Activated CD4-positive, alpha-beta T cell treated with anti-CD3 and anti-CD28 coated beads for 1 hour (primary cell): Measurements from ENCODE around the gene NIBAN1.
"Not testable (repeated sequence)": the region's sequence is repeated elsewhere in the genome, so short reads cannot be mapped to it uniquely, and the experiment has no call there.

Source experiments
- DNase-seq: peaks from one replicate; pipeline ENCODE4 v3.0.0-alpha.2; 2020

Gene NIBAN1, protein sequence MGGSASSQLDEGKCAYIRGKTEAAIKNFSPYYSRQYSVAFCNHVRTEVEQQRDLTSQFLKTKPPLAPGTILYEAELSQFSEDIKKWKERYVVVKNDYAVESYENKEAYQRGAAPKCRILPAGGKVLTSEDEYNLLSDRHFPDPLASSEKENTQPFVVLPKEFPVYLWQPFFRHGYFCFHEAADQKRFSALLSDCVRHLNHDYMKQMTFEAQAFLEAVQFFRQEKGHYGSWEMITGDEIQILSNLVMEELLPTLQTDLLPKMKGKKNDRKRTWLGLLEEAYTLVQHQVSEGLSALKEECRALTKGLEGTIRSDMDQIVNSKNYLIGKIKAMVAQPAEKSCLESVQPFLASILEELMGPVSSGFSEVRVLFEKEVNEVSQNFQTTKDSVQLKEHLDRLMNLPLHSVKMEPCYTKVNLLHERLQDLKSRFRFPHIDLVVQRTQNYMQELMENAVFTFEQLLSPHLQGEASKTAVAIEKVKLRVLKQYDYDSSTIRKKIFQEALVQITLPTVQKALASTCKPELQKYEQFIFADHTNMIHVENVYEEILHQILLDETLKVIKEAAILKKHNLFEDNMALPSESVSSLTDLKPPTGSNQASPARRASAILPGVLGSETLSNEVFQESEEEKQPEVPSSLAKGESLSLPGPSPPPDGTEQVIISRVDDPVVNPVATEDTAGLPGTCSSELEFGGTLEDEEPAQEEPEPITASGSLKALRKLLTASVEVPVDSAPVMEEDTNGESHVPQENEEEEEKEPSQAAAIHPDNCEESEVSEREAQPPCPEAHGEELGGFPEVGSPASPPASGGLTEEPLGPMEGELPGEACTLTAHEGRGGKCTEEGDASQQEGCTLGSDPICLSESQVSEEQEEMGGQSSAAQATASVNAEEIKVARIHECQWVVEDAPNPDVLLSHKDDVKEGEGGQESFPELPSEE

DNA sequence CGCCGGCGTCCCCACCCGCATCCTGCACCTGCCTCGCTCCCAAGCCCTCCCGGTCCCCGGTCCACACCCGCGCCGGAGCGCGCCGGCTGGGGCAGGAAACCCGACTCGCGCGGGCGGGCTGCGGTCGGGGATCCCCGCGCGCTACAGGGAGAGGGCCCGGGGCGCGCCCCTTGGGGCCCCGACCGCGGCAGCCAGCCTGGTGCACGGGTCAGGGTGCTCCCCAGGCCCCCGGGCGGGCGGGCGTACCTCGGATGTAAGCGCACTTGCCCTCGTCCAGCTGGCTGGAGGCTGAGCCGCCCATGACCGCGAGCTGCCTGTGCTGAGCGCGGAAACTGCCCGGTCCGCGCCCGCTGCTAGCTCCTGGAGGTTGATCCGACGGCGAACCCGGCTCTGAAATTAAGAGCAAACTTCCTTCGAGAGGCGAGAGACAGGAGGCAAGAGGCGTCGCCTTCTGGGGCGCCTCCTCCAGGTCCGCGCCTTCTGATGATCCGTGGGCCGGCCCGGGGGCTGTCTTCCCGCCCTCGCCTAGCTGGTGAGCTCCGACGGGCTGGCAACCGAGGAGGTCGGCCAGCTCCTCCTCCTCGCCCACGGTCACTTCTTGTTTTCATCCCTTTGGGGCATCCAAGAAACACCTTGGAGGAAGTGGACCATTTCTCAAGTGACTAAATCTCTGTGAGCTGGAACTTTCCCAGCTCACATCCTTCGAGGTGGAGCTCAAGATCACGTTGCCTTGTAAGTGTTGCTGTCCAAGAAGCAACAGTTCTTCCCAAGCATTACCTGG lies at the start of gene NIBAN1:
NIBAN1 (minus strand) TSS at position 453 of the 781 bp plus-strand sequence; CDS start at position 301, 152 bp downstream.
- peak; percentile 26 for DNase-seq

DNA sequence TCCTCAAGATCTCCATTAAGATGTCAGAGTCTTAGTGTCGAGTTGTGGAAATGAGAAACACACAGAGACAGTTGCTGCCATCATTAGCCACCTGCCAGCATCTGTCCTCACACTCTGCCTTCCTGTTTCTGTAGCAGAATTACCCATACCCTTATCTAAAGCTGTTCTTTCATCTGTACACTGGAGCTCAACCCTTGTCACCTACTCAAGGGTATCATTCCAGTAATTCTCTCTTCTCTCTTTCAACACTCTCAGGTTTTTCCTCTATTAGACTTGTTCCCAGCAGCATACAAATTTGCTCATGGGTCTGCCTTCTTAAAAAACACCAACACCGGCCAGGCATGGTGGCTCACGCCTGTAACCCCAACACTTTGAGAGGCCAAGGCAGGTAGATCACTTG lies 43.7 kb upstream of the NIBAN1 start:
- no peak for DNase-seq

DNA sequence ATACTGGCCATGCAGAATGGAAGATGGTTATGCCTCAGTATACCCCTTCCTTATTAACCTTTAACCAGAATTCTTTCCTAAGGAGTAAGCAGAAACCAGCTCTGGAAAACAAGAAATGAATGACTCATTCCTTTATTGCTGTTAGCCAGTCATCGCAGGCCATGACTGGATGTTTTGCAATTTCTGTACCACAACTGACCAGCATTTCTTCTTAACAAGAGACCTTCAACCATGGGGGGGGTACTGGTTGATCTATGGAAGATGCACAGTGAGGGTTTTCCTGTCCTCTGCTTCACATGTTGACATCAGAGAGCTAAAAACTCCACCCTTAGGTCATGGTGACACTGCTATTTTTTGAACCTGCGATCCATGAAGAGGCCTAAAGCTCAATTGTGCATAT lies 43.0 kb upstream of the NIBAN1 start:
- no peak for DNase-seq

DNA sequence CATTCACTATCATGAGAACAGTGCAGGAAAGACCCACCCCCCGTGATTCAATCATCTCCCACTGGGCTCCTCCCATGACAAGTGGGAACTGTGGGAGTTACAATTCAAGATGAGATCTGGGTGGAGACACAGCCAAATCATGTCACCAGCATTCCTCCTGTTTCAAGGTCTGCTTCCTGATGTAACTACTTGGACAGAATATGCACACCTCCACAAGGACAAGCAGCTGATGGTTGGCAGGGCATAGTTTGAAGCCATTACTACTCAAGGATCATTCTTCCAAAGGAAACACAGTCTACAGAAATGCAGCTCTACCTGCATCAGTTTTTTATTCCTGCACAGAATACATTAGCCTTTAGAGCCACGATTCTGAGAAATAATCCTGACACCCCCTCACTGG lies 42.6 kb upstream of the NIBAN1 start:
- DNase-seq: no peak

DNA sequence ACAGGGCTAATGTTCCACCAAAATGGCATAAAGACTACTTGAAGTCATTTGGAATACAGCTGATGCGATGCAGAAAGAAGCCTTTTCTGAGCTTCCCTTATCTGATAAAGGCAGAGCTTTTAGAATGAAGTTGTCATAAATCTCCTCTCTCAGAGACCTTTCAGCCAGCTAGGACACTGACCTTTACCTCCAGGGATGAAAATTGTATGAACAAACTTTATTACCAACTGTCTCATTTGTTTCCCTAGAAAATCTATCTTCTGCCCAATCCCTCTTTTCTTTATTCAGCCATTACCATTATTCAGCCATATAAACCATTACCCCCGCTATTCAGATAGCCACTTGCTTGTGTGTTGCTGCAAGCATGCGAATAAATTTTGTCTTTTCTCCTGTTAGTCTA lies 41.3 kb upstream of the NIBAN1 start:
- no peak for DNase-seq

DNA sequence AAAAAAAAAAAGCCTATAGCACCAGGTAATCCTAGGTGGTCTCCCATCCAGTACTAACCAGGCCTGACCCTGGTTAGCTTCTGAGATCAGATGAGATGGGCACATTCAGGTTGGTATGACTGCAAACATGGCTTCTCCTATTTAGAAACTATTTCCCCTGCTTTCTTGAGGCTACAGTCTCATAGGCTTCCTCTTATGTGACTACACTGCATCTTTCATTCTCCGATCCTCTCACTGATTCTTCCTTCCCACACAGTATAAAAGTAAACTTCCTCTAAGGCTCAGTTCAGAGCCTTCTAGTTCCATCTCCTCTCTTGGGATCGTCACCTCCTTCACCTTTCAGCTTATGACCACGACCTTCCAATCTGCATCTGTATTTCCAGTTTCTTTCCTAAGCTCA lies 40.6 kb upstream of the NIBAN1 start:
- no peak for DNase-seq

DNA sequence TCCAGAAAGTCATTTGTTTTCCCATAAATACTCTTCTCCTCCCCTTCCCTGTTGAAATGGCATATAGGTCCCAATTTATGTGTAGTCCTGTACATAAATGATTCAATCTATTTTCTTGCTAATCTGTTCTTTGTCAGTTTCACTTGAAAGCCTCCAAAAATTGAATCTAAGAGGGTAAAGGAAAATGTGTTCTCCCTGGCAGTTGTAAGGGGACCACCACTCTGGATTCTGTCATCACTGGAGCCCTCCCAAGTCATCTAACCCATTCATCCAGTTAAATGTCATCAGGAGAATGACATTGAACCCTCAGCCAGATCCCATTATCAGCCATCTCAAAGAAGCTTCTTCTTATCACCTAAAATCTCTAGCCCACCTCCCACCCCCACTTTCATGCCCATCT lies 36.1 kb upstream of the NIBAN1 start:
- DNase-seq: no peak

DNA sequence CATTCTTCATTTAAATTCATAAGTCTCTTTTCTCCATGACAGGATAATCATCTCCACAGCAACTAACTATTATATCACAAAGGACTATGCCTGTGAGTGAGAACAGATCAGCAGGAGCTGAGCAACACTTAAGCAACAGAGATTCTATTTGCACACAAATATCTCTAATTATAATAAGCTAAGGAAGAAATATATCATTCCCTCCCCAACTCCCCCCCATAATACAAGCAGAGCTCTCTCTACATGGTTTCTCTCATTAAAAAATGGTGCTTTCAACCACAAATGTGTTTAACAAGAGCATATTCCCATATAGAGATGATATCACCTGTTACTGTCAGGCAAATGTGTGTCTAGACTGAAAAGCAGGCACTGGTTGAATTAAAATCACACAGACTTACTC lies 34.5 kb upstream of the NIBAN1 start:
- DNase-seq: no peak

DNA sequence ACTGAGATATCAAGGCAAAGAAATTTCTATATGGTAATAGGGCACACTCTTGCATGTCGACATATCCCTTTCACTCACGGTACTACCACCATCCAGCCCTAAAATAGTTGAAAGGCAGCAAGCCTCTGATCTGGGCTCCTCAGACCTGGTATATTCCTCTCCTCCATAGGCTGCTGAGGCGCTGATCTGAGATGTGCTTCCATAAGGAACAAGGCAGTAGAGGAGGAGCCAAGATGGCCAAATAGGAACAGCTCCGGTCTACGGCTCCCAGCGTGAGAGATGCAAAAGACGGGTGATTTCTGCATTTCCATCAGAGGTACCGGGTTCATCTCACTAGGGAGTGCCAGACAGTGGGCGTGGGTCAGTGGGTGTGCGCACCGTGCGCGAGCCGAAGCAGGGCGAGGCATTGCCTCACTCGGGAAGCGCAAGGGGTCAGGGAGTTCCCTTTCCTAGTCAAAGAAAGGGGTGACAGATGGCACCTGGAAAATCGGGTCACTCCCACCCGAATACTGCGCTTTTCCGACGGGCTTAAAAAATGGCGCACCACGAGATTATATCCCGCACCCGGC lies 27.1 kb upstream of the NIBAN1 start:
- DNase-seq: not testable (repeated sequence)

DNA sequence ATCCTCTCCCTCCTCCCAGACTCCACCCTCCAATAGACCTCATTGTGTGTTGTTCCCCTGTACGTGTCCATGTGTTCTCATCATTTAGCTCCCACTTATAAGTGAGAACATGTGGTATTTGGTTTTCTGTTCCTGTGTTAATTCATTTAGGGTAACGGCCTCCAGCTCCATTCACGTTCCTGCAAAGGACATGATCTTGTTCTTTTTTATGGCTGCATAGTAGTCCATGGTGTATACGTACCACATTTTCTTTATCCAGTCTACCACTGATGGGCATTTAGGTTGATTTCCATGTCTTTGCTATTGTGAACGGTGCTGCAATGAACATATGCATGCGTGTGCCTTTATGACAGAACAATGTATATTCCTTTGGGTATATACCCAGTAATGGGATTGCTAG lies 25.7 kb upstream of the NIBAN1 start:
- DNase-seq: not testable (repeated sequence)

DNA sequence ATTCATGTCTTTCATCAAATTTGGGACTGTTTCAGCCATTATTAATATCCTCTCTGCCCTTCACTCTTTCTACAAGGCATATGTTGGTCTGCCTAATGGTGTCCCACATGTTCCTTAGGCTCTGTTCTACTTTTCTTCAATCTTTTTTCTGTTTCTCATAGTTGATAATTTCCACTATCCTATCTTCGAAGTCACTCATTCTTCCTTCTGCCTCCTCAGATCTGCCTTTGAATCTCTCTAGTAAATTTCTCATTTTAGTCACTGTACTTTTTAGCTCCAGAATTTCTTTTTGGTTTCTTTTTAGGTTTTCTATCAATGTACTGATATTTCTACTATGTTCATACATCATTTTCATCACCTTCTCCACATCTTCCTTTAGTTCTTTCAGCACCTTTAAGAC lies 20.0 kb upstream of the NIBAN1 start:
- DNase-seq: no peak

DNA sequence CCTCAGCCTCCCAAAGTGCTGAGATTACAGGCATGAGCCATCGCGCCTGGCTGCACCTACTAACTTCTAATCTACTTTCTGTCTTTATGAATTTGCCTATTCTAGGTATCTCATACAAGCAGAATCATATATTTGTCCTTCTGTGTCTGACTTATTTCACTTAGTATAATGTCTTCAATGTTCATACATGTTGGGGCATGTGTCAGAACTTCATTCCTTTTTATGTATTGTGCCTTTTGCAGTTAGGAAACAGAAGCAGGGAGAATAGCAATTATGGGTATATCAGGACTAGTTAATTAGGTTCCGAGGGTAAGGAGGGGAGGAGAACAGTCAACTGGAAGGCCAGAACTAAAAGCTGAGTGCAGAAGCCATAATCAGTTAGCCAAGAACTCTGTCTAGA lies 18.0 kb upstream of the NIBAN1 start:
- DNase-seq: no peak

DNA sequence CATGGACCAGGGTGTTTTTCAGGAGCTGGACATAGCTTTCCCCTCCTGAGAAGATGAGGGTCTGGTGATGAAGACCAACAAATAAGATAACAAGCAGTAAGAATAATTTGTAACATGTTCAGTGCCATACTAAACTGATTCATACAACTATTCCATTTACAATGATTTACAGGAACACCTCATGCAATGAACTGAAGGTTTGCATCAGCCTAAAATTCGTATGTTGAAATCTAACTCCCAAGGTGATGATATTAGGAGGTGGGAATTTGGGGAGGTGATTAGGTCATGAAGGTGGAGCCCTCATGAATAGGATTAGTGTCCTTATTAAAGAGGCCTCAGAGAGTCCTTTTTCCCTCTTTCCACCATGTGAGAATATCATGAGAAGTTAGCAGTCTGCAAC lies 15.9 kb upstream of the NIBAN1 start:
- no peak for DNase-seq

DNA sequence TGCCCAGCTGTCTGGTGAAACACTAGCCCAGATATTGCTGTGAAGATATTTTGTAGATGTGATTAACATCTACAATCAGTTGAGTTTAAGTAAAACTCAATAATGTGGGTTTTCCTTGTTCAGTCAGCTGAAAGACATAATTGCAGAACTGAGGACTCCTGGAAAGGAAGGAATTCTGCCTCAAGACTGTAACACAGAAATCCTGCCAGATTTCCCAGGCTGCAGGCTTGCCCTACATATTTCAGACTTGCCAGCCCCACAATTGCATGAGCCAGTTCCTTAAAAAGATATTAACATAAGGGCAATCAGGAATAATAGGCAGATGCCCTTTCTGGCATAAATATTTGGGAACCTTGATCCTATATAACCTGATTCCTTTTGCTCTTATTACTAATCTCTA lies 14.2 kb upstream of the NIBAN1 start:
- no peak for DNase-seq

DNA sequence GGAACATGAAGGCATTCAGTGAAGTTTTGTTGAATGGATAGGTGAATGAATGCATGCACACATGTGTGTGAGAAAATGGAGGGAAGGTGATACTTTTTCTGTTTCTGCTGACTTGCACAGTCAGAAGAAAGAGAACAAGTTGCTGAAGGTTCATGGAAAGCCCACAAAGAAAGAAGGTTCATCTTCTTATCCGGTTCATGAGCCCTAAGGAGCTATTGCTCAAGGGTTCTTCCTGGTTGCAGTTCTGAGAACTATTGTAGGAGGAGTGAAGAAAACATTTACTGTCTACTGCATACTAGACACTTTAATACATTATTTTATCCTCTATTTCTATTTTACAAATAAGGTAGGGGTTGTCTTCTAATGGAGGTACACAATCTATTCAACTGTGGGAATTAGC lies 13.4 kb upstream of the NIBAN1 start:
- no peak for DNase-seq

DNA sequence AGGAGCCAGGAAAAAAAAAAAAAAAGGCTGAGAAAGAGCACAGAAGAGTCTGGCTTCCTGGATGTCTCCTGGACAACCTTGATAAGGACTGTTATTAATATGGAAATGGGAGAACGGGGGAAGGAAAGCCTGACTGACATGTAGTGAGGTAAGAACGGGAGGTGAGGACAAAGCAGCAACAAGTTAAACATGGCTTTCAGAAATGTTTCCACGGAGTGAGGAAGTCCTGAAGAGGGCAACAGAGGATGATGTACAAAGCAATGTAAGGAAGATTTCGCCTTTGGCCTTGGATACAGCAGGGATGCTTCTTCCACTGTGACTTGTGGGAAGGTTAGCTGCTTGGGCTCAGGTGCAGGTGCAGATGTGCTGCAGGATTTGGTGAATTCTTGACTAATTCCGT lies 11.9 kb upstream of the NIBAN1 start:
- no peak for DNase-seq

DNA sequence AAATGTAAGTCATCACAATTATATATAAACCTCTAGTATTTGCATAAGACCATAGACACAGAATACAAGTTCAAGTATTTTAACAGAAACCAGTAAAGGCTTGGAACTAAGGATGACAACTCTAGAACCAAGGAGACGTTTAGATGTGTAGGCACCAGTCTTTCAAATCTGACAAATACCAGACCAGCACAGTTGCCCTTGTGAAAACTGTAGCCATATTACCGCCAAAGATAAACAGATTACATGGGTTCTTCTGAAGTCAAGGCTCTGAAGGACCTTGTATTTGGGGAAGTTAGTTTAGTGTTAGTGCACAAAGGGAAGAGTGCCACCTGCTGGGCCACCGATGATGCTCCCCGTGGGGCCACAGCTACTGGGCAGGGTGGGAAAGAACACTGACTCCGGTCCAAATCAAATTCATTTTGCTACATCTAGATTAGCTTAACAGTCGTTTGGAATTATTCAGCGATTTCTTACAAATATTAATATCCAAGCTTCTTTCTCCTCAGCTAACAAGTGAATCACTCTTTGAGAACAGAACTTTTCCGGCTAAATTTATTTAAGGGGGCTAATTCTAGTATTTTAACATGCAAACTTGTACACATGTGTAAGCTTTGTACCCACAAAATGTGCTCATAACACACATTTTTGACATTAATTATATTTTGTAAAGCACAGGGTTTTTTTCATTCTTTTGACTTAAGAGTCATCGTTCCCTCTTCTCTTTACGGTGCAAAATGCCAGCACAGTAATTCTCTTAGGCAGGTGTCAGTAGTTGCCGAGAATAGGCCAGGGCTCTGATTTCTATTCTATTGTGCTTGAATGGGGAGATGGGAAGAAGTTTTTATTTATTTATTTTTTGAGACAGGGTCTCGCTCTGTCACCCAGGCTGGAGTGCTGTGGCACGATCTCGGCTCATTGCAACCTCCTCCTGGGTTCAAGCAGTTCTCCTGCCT lies 8.0 kb upstream of the NIBAN1 start:
- peak; percentile 61 for DNase-seq

DNA sequence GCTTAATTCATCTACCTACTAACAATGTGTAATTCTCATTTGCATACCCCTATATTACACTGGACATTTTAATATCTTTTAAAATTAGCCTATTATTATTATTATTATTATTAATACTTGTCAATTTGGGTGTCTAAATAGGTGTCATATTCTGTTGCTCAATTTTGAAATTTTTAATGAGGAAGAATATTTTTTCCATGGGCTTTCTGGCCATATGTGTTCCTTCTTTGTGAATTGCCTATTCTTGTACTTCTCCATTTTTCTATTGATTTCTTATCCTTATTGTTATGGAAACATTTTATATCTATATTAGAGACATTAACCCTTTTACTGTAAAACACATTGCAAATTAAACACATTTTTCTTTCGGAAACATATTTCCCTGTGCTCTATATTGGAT lies 6.4 kb upstream of the NIBAN1 start:
- no peak for DNase-seq

DNA sequence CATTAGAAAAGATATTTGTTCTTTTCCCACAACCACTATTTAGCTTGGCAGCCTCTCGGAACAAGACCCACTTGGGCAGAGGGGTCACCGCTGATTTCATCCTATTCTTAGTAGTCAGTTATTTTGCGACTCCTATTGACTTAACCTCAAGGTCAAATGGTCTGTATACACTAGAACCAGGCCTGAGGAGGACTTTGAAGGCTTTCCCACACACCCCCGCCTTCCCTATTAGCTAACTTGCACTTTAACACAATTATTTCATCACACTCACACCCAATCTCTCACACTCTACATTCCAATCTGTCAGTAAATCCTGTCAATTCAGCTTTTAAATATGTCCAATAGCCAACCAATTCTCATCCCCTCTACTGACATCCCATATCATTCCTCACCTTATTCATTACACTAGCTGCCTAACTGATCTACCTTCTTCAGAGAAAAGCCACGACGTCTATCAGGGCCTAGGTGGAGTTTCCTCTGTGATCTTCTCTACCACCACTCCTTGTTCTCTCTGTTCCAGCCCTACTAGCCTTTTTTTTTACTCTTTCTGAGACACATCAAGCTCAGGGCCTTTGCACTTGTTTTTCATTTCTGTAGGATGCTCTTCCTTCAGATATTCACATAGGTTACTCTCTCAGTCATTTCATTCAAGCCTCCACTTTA lies 1.0 kb upstream of the NIBAN1 start:
- DNase-seq: no peak

DNA sequence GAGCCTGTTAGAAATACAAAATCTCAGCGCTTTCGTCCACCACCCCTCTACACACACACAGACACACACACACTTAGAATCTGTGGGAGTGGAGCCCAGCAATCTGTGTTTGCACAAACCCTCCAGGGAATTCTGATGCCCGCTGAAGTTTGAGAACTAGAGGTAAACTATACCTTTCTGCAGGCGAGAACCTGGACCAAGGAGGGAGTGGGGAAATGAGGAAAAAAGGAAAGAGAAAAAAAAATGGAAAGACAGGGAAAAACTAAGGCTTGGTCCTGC lies 468 bp upstream of the NIBAN1 start:
- DNase-seq: no peak

DNA sequence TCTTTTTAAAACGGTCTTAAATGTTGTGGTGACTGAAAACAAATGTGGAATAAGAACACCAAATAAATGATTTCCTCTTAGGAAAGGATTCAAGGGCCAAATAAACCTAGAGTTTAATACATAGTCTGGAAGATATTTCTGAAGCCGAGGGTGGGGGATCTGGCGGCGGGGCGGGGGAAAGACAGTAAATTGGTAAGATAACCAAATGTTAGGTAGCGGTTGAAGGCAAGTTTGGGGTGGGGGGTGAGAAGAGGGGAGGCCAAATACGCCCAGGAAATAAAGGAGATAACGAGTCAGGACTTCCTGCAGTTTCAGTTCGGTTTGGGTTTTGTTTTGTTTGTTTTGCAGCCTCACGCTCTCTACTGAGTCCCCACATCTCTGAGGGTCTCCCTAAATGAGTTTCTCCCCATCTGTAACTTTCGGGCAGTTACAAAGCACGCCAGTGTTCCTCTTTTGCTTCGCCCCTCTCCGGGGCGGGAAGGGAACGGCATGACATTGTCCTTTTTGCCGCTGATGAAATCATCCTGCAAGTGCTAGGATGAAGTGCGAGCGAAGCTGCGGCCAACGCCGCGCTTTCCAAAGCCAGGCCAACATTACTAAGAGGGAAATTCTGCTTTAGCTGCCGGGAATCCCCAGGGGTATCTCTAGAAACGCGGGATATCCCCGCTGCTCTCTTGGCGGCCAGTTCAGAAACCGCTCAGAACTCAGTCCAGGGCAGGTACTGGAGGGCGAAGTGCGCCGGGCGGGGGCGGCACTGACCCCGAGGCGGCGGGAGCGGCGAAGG lies 844 bp downstream of the NIBAN1 start:
- DNase-seq: peak; percentile 18
